ENCODE results near the gene GNL3.

The GNL3 gene, protein sequence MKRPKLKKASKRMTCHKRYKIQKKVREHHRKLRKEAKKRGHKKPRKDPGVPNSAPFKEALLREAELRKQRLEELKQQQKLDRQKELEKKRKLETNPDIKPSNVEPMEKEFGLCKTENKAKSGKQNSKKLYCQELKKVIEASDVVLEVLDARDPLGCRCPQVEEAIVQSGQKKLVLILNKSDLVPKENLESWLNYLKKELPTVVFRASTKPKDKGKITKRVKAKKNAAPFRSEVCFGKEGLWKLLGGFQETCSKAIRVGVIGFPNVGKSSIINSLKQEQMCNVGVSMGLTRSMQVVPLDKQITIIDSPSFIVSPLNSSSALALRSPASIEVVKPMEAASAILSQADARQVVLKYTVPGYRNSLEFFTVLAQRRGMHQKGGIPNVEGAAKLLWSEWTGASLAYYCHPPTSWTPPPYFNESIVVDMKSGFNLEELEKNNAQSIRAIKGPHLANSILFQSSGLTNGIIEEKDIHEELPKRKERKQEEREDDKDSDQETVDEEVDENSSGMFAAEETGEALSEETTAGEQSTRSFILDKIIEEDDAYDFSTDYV

GRCh38 chr3:52685709-52686691 is at the start of gene GNL3, which contains the start of gene PBRM1:
TSS of gene GNL3 (plus strand) at chr3:52686032. CDS start at chr3:52686093, 61 bp downstream.
TSS of gene PBRM1 (minus strand) at chr3:52685913.
- TF ChIP-seq, protein P1, sequence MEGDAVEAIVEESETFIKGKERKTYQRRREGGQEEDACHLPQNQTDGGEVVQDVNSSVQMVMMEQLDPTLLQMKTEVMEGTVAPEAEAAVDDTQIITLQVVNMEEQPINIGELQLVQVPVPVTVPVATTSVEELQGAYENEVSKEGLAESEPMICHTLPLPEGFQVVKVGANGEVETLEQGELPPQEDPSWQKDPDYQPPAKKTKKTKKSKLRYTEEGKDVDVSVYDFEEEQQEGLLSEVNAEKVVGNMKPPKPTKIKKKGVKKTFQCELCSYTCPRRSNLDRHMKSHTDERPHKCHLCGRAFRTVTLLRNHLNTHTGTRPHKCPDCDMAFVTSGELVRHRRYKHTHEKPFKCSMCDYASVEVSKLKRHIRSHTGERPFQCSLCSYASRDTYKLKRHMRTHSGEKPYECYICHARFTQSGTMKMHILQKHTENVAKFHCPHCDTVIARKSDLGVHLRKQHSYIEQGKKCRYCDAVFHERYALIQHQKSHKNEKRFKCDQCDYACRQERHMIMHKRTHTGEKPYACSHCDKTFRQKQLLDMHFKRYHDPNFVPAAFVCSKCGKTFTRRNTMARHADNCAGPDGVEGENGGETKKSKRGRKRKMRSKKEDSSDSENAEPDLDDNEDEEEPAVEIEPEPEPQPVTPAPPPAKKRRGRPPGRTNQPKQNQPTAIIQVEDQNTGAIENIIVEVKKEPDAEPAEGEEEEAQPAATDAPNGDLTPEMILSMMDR (IDR thresholded peaks at IDR 0.05; ENCODE audit: insufficient read depth, missing control alignments): no peak

DNA sequence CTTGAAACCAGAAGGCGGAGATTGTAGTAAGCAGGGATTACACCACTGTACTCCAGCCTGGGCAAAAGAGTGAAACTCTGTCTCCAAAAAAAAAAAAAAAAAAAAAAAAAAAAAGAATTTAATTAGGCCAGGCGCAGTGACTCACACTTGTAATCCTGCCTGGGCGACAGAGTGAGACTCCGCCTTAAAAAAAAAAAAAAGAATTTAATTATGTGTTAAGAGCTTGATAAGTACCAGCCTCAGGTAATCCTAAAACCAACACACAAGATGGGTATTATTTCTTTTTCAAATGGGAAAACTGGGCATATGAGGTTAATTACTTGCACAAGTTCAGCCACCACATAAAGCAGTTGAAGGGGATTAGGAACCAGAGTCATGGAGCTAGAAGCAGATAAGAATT is 49.2 kb upstream of the GNL3 start:
- no peak for DNase-seq (ENCODE audit: insufficient read length, low spot score)
- TF ChIP-seq, protein P1 (IDR thresholded peaks at IDR 0.05; ENCODE audit: insufficient read depth, missing control alignments): no peak
- FAIRE-seq: peak; percentile 95

More at GRCh38 chr3:52685709-52686691, at the start of gene GNL3, which contains the start of gene PBRM1:
- FAIRE-seq: no peak
- peak; percentile 80 for DNase-seq (ENCODE audit: insufficient read length, low spot score)

GRCh38 chr3:52645549-52645948 is 40.3 kb upstream of the GNL3 start:
- peak; percentile 69 for FAIRE-seq
- TF ChIP-seq, protein P1 (IDR thresholded peaks at IDR 0.05; ENCODE audit: insufficient read depth, missing control alignments): no peak
- no peak for DNase-seq (ENCODE audit: insufficient read length, low spot score)

GRCh38 chr3:52649461-52650210 is 36.2 kb upstream of the GNL3 start:
- DNase-seq (ENCODE audit: insufficient read length, low spot score) (peak; percentile 45), FAIRE-seq (peak; percentile 90)
- TF ChIP-seq, protein P1 (IDR thresholded peaks at IDR 0.05; ENCODE audit: insufficient read depth, missing control alignments): no peak

- TF ChIP-seq, protein P1 (IDR thresholded peaks at IDR 0.05; ENCODE audit: insufficient read depth, missing control alignments): no peak
- DNase-seq (ENCODE audit: insufficient read length, low spot score) (no peak), FAIRE-seq (peak; percentile 41)
Measured at GRCh38 chr3:52650439-52650838, 35.4 kb upstream of the GNL3 start.

DNA sequence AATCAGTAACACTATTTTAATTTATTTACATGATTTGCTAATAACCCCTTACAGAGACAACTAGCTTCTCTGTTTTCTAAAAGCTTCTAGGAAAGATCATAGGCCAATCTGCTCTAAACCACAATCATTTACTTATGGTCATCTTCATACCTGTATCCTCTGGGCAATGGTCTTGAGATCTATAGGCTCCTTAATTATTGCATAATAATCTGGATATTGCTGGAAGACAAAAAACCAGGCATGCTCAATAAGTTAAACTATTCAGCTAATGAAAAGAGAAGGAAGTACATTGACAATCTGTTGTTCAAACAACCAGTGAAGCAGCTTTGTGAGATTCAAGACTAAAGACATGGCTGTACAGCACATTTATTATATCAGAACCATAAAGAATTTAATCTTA is 34.2 kb upstream of the GNL3 start:
- no peak for DNase-seq (ENCODE audit: insufficient read length, low spot score)
- TF ChIP-seq, protein P1 (IDR thresholded peaks at IDR 0.05; ENCODE audit: insufficient read depth, missing control alignments): no peak
- FAIRE-seq: no peak

Data from D721Med (cell line).